Endodermal cell (in vitro differentiated cells): ENCODE results near the gene NKAIN4. TPM values are rescaled to one million over a fixed set of nuclear protein-coding genes. Genes with fewer than 3 reads are reported as not detected.

Experiments
- DNase-seq: peaks from one replicate; pipeline ENCODE4 v3.0.0-alpha.2; 2017
- H3K27ac ChIP-seq: 2 replicates; pipeline ENCODE4 v1.5.1; 2013; ENCODE audit warnings: mild to moderate bottlenecking, low read depth, low read length, moderate library complexity
- H3K27me3 ChIP-seq: 2 replicates; pipeline ENCODE4 v1.6.1; 2013; ENCODE audit warnings: mild to moderate bottlenecking, low read length, moderate library complexity; ENCODE audit not compliant: insufficient read depth, control insufficient read depth, poor library complexity, severe bottlenecking
- H3K36me3 ChIP-seq: 2 replicates; pipeline ENCODE4 v1.7.0; 2013; ENCODE audit warnings: mild to moderate bottlenecking, low read length, moderate library complexity; ENCODE audit not compliant: control insufficient read depth, insufficient read depth
- H3K4me1 ChIP-seq: one replicate; pipeline ENCODE4 v1.7.0; 2013; ENCODE audit warnings: low read length; ENCODE audit not compliant: control insufficient read depth, insufficient read depth
- H3K4me3 ChIP-seq: 2 replicates; pipeline ENCODE4 v1.5.1; 2013; ENCODE audit warnings: mild to moderate bottlenecking, low read length, moderate library complexity
- H3K9ac ChIP-seq: 2 replicates; pipeline ENCODE4 v1.6.1; 2013; ENCODE audit warnings: mild to moderate bottlenecking, low read length, moderate library complexity; ENCODE audit not compliant: poor library complexity, severe bottlenecking; ENCODE audit errors: extremely low read depth
- H3K9me3 ChIP-seq: 2 replicates; pipeline ENCODE4 v1.6.1; 2013; ENCODE audit warnings: mild to moderate bottlenecking, low read length, moderate library complexity; ENCODE audit not compliant: control insufficient read depth
- H3K27ac Mint-ChIP-seq: 2 replicates; pipeline ENCODE4 v1.8.0; 2020; ENCODE audit warnings: mixed read lengths
- H3K27me3 Mint-ChIP-seq: 2 replicates; pipeline ENCODE4 v1.8.0; 2021; ENCODE audit warnings: mild to moderate bottlenecking, mixed read lengths; ENCODE audit not compliant: insufficient read depth
- H3K36me3 Mint-ChIP-seq: 2 replicates; pipeline ENCODE4 v1.8.0; 2020; ENCODE audit warnings: low read depth, mixed read lengths
- H3K4me1 Mint-ChIP-seq: 2 replicates; pipeline ENCODE4 v1.8.0; 2020; ENCODE audit warnings: mixed read lengths
- H3K4me3 Mint-ChIP-seq: 2 replicates; pipeline ENCODE4 v1.8.0; 2020; ENCODE audit warnings: mild to moderate bottlenecking, moderate library complexity, mixed read lengths
- H3K9me3 Mint-ChIP-seq: 2 replicates; pipeline ENCODE4 v1.8.0; 2020; ENCODE audit warnings: mild to moderate bottlenecking, mixed read lengths
- CTCF ChIP-seq: fragments of 200-600 bp; sonication (generic); conservative IDR thresholded peaks from 2 replicates; pipeline ENCODE4 v1.5.0; 2021; ENCODE audit warnings: antibody characterized with exemption, mild to moderate bottlenecking
- WGBS, 2 experiments: methylation state at CpG; one replicate each; pipeline versions ENCODE4 v1.1.5 to v1.1.7; 2013; ENCODE audit warnings: missing lambda C conversion rate in 2 of 2, mixed read lengths in 1 of 2; ENCODE audit not compliant: insufficient coverage in 1 of 2, insufficient read length in 1 of 2; 5-methylcytosine and 5-hydroxymethylcytosine counted together
- total RNA-seq, 2 donors: library from RNA; stranded (reverse); fragmentation: NEBNext Ultra II Directional in 1 of 2; extraction: Animal tissue kit (Norgen Biotek cat#: 25700) in 1 of 2; gene quantifications; 2 replicates in 1 of 2; 3 replicates in 1 of 2; pipeline ENCODE4 v1.2.1, GENCODE V29; 2021

The NKAIN4 gene
- total RNA-seq, 2 donors from 2014 or later = 0.24 to 1.7 TPM

GRCh38 chr20:63260521-63260920 lies 6.3 kb upstream of the NKAIN4 start:
- Mint-ChIP-seq H3K27me3 (peaks cover 17% of the 10 kb centered on the region), H3K36me3 (no peaks in the 10 kb centered on the region), H3K4me3 (no peak overlapping the region), H3K4me1 (no peaks in the 10 kb centered on the region), H3K27ac (no peak overlapping the region), H3K9me3 (no peaks in the 10 kb centered on the region)
- no peak overlapping the region for H3K9ac ChIP-seq
- H3K4me3 ChIP-seq = no peak overlapping the region
- no peak for DNase-seq
- peak overlapping the region; percentile 84 for H3K27ac ChIP-seq
- no peaks in the 10 kb centered on the region for H3K9me3 ChIP-seq
- peaks cover 17% of the 10 kb centered on the region for H3K27me3 ChIP-seq
- 93 to 96% methylated on average over 14 to 15 of the region's 15 CpGs for WGBS, 2 experiments
- H3K4me1 ChIP-seq = no peaks in the 10 kb centered on the region
- no peaks in the 10 kb centered on the region for H3K36me3 ChIP-seq
- TF ChIP-seq CTCF = no peak

GRCh38 chr20:63259734-63260460 lies 5.6 kb upstream of the NKAIN4 start:
- H3K36me3 Mint-ChIP-seq = no peaks in the 10 kb centered on the region
- no peak overlapping the region for H3K9ac ChIP-seq
- H3K27me3 ChIP-seq = peaks cover 23% of the 10 kb centered on the region
- H3K9me3 Mint-ChIP-seq = no peaks in the 10 kb centered on the region
- H3K27me3 Mint-ChIP-seq = peaks cover 23% of the 10 kb centered on the region
- H3K4me3 ChIP-seq = no peak overlapping the region
- no peak for TF ChIP-seq CTCF
- H3K27ac ChIP-seq = peak overlapping the region; percentile 84
- 91% methylated on average over 16 to 25 of the region's 25 CpGs for WGBS, 2 experiments
- no peak for DNase-seq
- H3K4me3 Mint-ChIP-seq = no peak overlapping the region
- H3K36me3 ChIP-seq = no peaks in the 10 kb centered on the region
- H3K27ac Mint-ChIP-seq = no peak overlapping the region
- H3K4me1 ChIP-seq = peaks cover 1% of the 10 kb centered on the region
- no peaks in the 10 kb centered on the region for H3K4me1 Mint-ChIP-seq
- H3K9me3 ChIP-seq = no peaks in the 10 kb centered on the region

GRCh38 chr20:63258781-63259180 lies 4.5 kb upstream of the NKAIN4 start:
- Histone ChIP-seq H3K4me3 (no peak overlapping the region), H3K27me3 (peaks cover 33% of the 10 kb centered on the region), H3K9ac (no peak overlapping the region), H3K27ac (no peak overlapping the region), H3K4me1 (peaks cover 3% of the 10 kb centered on the region), H3K9me3 (no peaks in the 10 kb centered on the region), H3K36me3 (no peaks in the 10 kb centered on the region)
- no peaks in the 10 kb centered on the region for H3K9me3 Mint-ChIP-seq
- no peak overlapping the region for H3K27ac Mint-ChIP-seq
- H3K4me3 Mint-ChIP-seq = no peak overlapping the region
- no peaks in the 10 kb centered on the region for H3K36me3 Mint-ChIP-seq
- DNase-seq = no peak
- no peaks in the 10 kb centered on the region for H3K4me1 Mint-ChIP-seq
- 85 to 86% methylated on average over 7 to 8 of the region's 8 CpGs for WGBS, 2 experiments
- H3K27me3 Mint-ChIP-seq = peaks cover 28% of the 10 kb centered on the region
- no peak for TF ChIP-seq CTCF
